Activated CD4-positive, alpha-beta T cell treated with anti-CD3 and anti-CD28 coated beads, Interleukin-2, amount 10 ng/mL, durations not matched to agents 24 days and 14 days (primary cell): ENCODE results near the gene RFTN1. TPM values are rescaled to one million over a fixed set of nuclear protein-coding genes. Genes with fewer than 3 reads are reported as not detected.

Experiments
- DNase-seq: peaks from one replicate; pipeline ENCODE4 v3.0.0; 2022
- H3K27ac Mint-ChIP-seq: one replicate; pipeline ENCODE4 v1.8.0; 2022; ENCODE audit warnings: mild to moderate bottlenecking, mixed read lengths
- H3K27me3 Mint-ChIP-seq: one replicate; pipeline ENCODE4 v1.8.0; 2022; ENCODE audit warnings: mixed read lengths
- H3K36me3 Mint-ChIP-seq: one replicate; pipeline ENCODE4 v1.8.0; 2022; ENCODE audit warnings: low read depth, mild to moderate bottlenecking, mixed read lengths
- H3K4me1 Mint-ChIP-seq: one replicate; pipeline ENCODE4 v1.8.0; 2021; ENCODE audit warnings: mixed read lengths
- H3K4me3 Mint-ChIP-seq: one replicate; pipeline ENCODE4 v1.8.0; 2022; ENCODE audit warnings: mild to moderate bottlenecking, moderate library complexity, mixed read lengths
- H3K9me3 Mint-ChIP-seq: one replicate; pipeline ENCODE4 v1.8.0; 2021; ENCODE audit warnings: mixed read lengths
- intact Hi-C: fragments of 100-400 bp; cut with micrococcal nuclease; formaldehyde crosslinking; loops from one replicate; pipeline ENCODE4 v1.15.1; 2023
- total RNA-seq: library from RNA; stranded (reverse); gene quantifications from 2 replicates; pipeline ENCODE4 v1.2.3, GENCODE V29; 2022

RFTN1 gene
- total RNA-seq, 1 donor from 2014 or later, result 92.4 TPM

GRCh38 chr3:16370872-16371740, 142.4 kb downstream of the RFTN1 start:
- Mint-ChIP-seq H3K4me1 (peaks cover 74% of the 10 kb centered on the region), H3K27ac (peak overlapping the region; percentile 90), H3K27me3 (no peaks in the 10 kb centered on the region), H3K36me3 (peaks cover 78% of the 10 kb centered on the region), H3K9me3 (no peaks in the 10 kb centered on the region), H3K4me3 (peak overlapping the region; percentile 30)
- intact Hi-C loops, result loop anchor here (2.0 to 5.0 kb wide), 2 partner anchors 34 to 144 kb away; no protein-coding TSS in a partner anchor
- peak; percentile 72 for DNase-seq

- DNase-seq, result no peak
- intact Hi-C loops, result loop anchor here (2.0 to 5.0 kb wide), 2 partner anchors 33 to 144 kb away; no protein-coding TSS in a partner anchor
- no peaks in the 10 kb centered on the region for H3K27me3 Mint-ChIP-seq
- no peaks in the 10 kb centered on the region for H3K9me3 Mint-ChIP-seq
- peak overlapping the region; percentile 90 for H3K27ac Mint-ChIP-seq
- peaks cover 75% of the 10 kb centered on the region for H3K4me1 Mint-ChIP-seq
- peaks cover 77% of the 10 kb centered on the region for H3K36me3 Mint-ChIP-seq
- peak overlapping the region; percentile 46 for H3K4me3 Mint-ChIP-seq
These were observed 143.0 kb downstream of the RFTN1 start for GRCh38 chr3:16370503-16370871.

DNA sequence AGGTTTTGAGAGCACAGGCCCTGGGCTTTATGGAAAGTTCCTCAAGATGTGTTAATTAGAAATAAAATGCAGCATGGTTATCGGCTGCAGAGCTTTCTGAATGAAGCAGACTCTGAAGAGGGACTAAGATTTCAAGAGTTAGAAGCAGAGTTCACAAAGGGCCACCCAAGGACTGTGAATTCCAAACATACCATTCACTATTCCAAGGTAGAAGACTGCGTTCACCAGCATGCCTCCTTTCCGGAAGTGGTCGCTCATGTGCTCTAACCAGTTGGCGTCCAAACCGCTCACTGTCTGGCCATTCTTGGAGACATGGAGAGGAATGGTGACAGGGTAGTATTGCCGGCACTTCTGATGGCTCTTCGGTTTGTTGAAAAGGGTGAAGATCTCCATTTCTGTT, 143.6 kb downstream of the RFTN1 start:
- Mint-ChIP-seq H3K27ac (peak overlapping the region; percentile 90), H3K36me3 (peaks cover 77% of the 10 kb centered on the region)

GRCh38 chr3:16369276-16369675, 144.2 kb downstream of the RFTN1 start:
- peaks cover 77% of the 10 kb centered on the region for H3K36me3 Mint-ChIP-seq

More for the DNA sequence above, 143.6 kb downstream of the RFTN1 start:
- H3K4me1 Mint-ChIP-seq, result peaks cover 69% of the 10 kb centered on the region
- H3K9me3 Mint-ChIP-seq, result no peaks in the 10 kb centered on the region
- no peak for DNase-seq
- H3K4me3 Mint-ChIP-seq, result peak overlapping the region; percentile 46
- no peaks in the 10 kb centered on the region for H3K27me3 Mint-ChIP-seq
- intact Hi-C loops, result loop anchor here (2.0 to 5.0 kb wide), 2 partner anchors 33 to 145 kb away; no protein-coding TSS in a partner anchor

GRCh38 chr3:16366581-16366980, 146.9 kb downstream of the RFTN1 start:
- intact Hi-C loops, result no loop called here
- peaks cover 40% of the 10 kb centered on the region for H3K4me1 Mint-ChIP-seq
- H3K27ac Mint-ChIP-seq, result peak overlapping the region; percentile 1
- no peak for DNase-seq
- no peak overlapping the region for H3K4me3 Mint-ChIP-seq
- no peaks in the 10 kb centered on the region for H3K27me3 Mint-ChIP-seq
- H3K36me3 Mint-ChIP-seq, result peaks cover 74% of the 10 kb centered on the region
- H3K9me3 Mint-ChIP-seq, result no peaks in the 10 kb centered on the region

More at GRCh38 chr3:16369276-16369675, 144.2 kb downstream of the RFTN1 start:
- peak overlapping the region; percentile 90 for H3K27ac Mint-ChIP-seq
- peaks cover 62% of the 10 kb centered on the region for H3K4me1 Mint-ChIP-seq
- no peaks in the 10 kb centered on the region for H3K9me3 Mint-ChIP-seq
- no peak for DNase-seq
- intact Hi-C loops, result no loop called here
- no peaks in the 10 kb centered on the region for H3K27me3 Mint-ChIP-seq
- H3K4me3 Mint-ChIP-seq, result peak overlapping the region; percentile 46

DNA sequence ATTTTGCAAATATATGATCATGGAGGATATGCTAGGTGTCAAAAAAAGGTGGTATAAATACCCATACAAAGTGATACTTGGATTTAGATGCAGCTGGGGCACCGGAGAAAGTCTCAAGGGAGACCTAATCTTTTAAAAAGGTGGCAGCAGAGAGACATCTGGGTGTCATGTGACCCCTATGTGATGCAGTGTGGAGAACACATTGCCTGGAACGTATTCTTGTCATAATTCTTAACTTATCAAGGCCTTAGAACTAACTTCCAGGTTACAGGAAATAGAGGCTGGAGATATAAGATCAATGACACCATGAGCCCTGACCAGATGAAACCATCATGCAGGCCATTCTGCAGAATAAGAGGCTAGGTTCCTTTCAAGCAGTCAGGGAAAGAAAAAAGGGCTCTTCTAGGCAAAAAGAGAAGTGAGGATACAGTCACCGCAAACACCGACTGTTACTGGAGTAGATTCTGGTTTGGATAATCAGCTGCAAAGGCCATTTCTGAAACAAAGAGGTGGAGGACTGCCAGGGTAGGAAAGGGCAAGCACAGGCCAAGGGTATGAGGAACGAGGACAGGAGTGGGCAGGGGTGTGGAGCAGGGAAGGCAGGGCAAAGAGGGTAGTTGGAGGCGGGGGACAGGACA, 147.9 kb downstream of the RFTN1 start:
- no peaks in the 10 kb centered on the region for H3K9me3 Mint-ChIP-seq
- H3K4me1 Mint-ChIP-seq, result peaks cover 33% of the 10 kb centered on the region
- H3K4me3 Mint-ChIP-seq, result no peak overlapping the region
- DNase-seq, result no peak
- H3K27me3 Mint-ChIP-seq, result no peaks in the 10 kb centered on the region
- peak overlapping the region; percentile 26 for H3K27ac Mint-ChIP-seq
- intact Hi-C loops, result no loop called here
- peaks cover 73% of the 10 kb centered on the region for H3K36me3 Mint-ChIP-seq

DNA sequence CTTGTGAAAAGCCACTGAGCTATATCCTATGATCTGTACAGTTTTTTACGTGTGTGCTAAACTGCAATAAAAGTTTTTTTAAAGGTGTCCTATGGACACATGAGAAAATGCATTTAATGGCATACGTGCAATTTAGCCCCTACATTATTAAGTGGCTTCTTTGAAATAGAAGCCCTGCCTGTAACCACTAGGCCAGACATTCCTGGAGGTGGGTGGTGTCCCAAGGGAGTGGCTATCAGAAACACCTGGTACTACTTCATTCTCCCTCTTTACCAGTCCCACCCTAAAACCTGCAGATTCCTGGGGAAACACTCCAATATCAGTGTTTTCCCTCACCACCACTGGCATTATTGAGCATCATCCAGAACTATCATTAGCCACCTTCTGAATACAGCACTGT, 148.5 kb downstream of the RFTN1 start:
- H3K27me3 Mint-ChIP-seq, result no peaks in the 10 kb centered on the region
- no peak overlapping the region for H3K4me3 Mint-ChIP-seq
- H3K36me3 Mint-ChIP-seq, result peaks cover 68% of the 10 kb centered on the region
- H3K27ac Mint-ChIP-seq, result no peak overlapping the region
- H3K4me1 Mint-ChIP-seq, result peaks cover 26% of the 10 kb centered on the region
- DNase-seq, result no peak
- intact Hi-C loops, result no loop called here
- no peaks in the 10 kb centered on the region for H3K9me3 Mint-ChIP-seq

GRCh38 chr3:16364323-16364722, 149.2 kb downstream of the RFTN1 start:
- H3K9me3 Mint-ChIP-seq, result no peaks in the 10 kb centered on the region
- peaks cover 61% of the 10 kb centered on the region for H3K36me3 Mint-ChIP-seq
- H3K27ac Mint-ChIP-seq, result no peak overlapping the region
- peaks cover 23% of the 10 kb centered on the region for H3K4me1 Mint-ChIP-seq
- no peak for DNase-seq
- no peaks in the 10 kb centered on the region for H3K27me3 Mint-ChIP-seq
- no peak overlapping the region for H3K4me3 Mint-ChIP-seq
- intact Hi-C loops, result no loop called here

DNA sequence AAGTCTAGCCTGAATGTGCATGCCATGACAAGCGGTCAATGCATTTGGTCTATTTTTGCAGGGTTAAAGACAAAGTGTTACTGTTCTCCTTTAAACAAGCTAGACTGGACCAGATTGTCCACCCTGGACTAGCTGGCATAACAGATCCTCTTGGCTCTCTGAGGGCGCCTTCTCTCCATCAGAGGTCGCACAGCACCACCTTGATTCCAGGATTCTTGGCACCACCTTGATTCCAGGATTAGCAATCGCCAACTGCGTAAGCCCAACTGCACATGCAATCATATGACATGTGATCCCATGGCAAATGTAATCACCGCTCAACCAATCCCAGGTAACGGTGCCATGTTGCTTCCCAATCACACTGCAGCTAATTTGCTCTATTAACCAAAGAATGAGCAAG, 149.9 kb downstream of the RFTN1 start:
- Mint-ChIP-seq H3K27ac (no peak overlapping the region), H3K36me3 (peaks cover 55% of the 10 kb centered on the region), H3K9me3 (no peaks in the 10 kb centered on the region), H3K4me1 (peaks cover 24% of the 10 kb centered on the region), H3K27me3 (no peaks in the 10 kb centered on the region), H3K4me3 (no peak overlapping the region)
- intact Hi-C loops, result no loop called here
- no peak for DNase-seq

DNA sequence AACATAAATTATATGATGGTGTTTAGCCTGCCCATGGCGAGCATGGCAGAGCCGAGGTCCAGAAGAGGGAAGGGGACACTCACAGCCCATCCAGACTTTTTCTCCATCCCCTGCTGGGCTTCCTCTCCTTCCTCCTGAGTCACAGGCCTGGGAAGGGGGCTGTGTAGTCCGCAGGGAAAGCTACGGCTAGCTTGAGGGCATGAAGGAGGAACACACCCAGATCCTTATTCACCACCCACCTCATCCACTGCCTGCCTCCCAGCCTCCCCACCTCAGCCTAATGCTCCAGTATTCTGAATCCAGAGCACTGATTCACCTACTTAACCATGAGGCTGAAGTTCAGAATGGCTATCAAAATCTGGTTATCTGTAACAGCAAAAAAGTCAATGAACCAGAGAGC, 150.7 kb downstream of the RFTN1 start:
- intact Hi-C loops, result no loop called here
- Mint-ChIP-seq H3K9me3 (no peaks in the 10 kb centered on the region), H3K4me1 (peaks cover 24% of the 10 kb centered on the region), H3K27me3 (no peaks in the 10 kb centered on the region), H3K36me3 (peaks cover 52% of the 10 kb centered on the region), H3K4me3 (no peak overlapping the region), H3K27ac (no peak overlapping the region)
- no peak for DNase-seq

DNA sequence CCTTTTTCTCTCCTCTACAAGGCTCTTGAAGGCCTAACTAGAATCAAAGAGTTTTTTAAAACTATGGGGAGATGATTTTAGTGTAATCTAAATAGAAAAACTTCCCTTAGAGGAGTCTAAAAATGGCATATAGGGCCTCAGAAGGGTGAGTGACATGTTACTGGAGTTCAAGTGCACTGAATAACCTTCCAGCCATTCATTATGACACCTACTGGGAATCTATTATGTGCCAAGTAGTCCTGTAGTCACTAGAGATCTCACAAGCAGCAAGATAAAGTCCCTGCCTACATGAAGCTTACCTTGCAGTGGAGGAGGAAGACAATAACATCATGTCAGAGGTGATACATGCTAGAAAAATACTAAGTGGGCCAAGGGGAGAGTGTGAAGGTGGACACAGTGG, 152.4 kb downstream of the RFTN1 start:
- no peaks in the 10 kb centered on the region for H3K27me3 Mint-ChIP-seq
- peaks cover 25% of the 10 kb centered on the region for H3K4me1 Mint-ChIP-seq
- H3K27ac Mint-ChIP-seq, result no peak overlapping the region
- DNase-seq, result no peak
- intact Hi-C loops, result no loop called here
- no peaks in the 10 kb centered on the region for H3K9me3 Mint-ChIP-seq
- peaks cover 52% of the 10 kb centered on the region for H3K36me3 Mint-ChIP-seq
- H3K4me3 Mint-ChIP-seq, result no peak overlapping the region

DNA sequence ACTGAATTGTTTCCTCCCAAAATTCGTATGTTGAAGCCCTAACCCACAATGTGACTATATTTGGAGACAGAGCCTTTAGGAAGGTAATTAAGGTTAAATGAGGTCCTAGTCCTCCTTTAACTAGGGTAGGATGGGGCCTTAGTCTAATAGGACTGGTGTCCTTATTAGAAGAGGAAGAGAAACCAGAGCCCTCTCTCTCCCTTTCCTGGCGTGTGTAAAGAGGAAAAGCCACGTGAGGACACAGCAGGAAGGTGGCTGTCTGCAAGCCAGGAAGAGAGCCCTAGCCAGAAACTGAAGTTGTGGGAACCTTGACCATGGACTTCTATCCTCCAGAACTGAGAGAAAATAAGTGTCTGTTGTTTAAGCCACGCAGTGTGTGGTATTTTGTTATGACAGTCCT, 154.2 kb downstream of the RFTN1 start:
- Mint-ChIP-seq H3K4me1 (peaks cover 20% of the 10 kb centered on the region), H3K36me3 (peaks cover 50% of the 10 kb centered on the region), H3K9me3 (no peaks in the 10 kb centered on the region), H3K27me3 (no peaks in the 10 kb centered on the region), H3K27ac (peak overlapping the region; percentile 46), H3K4me3 (no peak overlapping the region)
- DNase-seq, result no peak
- intact Hi-C loops, result no loop called here

GRCh38 chr3:16358336-16358735, 155.2 kb downstream of the RFTN1 start:
- Mint-ChIP-seq H3K36me3 (peaks cover 48% of the 10 kb centered on the region), H3K4me1 (peaks cover 17% of the 10 kb centered on the region), H3K27me3 (no peaks in the 10 kb centered on the region), H3K9me3 (no peaks in the 10 kb centered on the region), H3K27ac (no peak overlapping the region), H3K4me3 (no peak overlapping the region)
- no peak for DNase-seq
- intact Hi-C loops, result no loop called here
